ENCODE data around the gene THRA.
A peak's percentile ranks its signal among the peaks of the same experiment; 100 is the strongest.

The THRA gene

DNA sequence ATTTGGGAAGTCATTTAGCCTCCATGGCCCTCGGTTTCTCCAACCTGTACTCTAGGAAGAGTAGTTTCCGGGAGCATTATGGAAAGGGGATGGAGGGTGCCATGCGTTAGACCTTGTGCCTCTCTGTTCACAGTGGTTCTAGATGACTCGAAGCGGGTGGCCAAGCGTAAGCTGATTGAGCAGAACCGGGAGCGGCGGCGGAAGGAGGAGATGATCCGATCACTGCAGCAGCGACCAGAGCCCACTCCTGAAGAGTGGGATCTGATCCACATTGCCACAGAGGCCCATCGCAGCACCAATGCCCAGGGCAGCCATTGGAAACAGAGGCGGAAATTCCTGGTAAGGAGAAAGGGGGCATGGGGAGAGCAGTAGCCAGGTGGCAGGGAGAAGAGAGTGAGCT is 21.7 kb downstream of the THRA start:
- no peak for DNase-seq

DNA sequence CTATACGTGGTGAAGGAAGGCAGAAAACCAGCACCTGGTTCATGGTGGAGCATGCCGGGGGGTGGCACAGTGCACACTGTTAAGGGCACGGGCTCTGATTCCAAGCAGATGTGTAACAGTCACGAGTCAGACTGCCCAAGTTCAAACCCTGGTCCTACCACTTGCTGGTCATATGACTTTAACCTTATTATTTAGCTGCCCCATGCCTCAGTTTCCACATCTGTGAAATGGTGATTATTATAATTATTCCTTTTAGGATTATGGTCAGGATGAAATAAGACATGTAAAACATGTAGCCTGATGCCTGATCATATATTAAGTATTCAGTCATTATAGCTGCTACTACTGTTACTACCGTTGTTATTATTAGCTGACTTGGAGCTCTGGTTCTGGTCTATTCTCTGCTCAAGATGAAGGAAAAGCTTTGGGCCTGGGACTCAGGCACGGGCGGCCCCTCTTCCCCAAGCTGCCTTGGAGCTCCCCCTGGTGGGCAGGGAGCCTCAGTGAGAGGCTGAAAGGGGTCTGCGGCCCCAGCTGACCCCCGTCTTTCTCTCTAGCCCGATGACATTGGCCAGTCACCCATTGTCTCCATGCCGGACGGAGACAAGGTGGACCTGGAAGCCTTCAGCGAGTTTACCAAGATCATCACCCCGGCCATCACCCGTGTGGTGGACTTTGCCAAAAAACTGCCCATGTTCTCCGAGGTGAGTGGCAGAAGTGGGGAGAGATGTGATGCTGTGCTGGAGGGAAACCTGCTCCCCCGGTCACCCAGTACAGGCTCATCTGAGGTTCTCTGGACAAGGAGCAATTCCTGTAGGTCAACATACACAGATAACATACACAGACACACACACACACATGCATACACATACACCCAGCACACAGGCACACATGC is 23.6 kb downstream of the THRA start:
- peak; percentile 46 for DNase-seq

DNA sequence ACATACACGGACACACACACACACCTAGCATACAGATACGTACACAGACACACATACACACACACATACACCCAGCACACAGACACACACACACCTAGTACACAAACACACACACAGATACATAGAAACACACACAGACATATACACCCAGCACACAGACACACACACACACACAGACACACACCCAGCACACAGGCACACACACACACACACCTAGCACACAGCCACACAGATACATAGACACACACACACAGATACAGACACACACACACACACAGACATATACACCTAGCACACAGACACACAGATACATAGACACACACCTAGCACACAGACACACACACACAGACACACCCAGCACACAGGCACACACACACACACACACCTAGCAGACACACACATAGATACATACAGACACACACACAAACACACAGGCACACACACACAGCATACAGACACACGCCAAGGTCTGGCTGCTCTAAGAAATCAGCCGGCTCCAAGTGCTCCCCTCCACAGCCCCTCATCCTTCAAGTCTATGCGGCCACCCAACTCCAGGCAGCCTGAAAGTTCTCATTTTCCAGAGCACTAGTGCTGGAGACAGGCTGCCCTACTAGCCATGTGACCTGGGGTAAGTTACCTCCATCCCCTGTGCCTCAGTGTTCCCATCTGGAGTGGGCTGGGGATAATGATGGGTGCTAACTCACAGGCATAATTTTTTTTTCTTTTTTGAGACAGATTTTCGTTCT is 24.5 kb downstream of the THRA start:
- DNase-seq, result no peak

DNA sequence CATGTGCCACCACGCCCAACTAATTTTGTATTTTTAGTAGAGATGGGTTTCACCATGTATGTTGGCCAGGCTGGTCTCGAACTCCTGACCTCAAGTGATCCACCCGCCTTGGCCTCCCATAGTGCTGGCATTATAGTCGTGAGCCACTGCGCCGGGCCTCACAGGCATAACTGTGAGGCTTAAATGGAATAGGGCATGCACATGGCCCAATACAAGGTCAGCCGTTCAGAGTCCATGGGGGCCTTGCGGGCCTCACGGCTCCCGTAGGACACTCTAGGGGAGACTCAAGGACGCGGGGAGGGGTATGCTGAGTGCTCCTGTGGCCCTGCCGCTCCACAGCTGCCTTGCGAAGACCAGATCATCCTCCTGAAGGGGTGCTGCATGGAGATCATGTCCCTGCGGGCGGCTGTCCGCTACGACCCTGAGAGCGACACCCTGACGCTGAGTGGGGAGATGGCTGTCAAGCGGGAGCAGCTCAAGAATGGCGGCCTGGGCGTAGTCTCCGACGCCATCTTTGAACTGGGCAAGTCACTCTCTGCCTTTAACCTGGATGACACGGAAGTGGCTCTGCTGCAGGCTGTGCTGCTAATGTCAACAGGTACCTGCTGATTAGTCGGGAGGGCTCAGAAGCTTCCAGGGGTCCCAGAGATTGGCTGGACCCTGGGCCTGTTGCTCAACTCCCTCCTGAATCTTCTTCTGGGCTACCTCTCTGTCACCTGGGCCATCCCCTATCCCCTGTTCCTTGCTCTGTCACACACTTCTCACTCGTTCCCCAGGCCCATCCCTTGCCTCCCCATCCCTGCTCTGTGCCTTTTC is 25.3 kb downstream of the THRA start:
- no peak for DNase-seq

DNA sequence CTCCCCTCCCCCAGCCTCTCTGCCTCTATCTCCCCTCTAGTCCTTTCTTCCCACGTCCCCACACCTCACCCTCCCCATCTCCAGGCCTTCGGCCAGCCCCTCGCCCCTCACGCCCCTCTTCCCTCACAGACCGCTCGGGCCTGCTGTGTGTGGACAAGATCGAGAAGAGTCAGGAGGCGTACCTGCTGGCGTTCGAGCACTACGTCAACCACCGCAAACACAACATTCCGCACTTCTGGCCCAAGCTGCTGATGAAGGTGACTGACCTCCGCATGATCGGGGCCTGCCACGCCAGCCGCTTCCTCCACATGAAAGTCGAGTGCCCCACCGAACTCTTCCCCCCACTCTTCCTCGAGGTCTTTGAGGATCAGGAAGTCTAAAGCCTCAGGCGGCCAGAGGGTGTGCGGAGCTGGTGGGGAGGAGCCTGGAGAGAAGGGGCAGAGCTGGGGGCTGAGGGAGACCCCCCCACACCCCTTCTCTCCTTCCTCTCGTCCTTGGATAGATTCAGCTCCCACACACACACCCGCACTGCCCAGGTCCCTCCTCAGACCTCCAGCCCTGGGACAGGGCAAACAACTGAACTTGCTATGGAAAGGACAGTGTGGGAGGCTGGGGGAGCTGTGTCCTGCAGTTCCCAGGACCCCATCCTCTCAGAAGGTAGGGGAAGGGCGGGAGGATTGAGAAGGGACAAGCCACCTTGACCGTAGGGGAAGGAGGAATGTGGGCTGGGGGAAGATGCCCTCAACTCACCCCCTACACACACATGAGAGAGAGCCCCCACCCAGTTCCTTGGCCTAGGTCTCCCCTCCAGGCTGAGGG is 26.5 kb downstream of the THRA start:
- DNase-seq, result no peak

DNA sequence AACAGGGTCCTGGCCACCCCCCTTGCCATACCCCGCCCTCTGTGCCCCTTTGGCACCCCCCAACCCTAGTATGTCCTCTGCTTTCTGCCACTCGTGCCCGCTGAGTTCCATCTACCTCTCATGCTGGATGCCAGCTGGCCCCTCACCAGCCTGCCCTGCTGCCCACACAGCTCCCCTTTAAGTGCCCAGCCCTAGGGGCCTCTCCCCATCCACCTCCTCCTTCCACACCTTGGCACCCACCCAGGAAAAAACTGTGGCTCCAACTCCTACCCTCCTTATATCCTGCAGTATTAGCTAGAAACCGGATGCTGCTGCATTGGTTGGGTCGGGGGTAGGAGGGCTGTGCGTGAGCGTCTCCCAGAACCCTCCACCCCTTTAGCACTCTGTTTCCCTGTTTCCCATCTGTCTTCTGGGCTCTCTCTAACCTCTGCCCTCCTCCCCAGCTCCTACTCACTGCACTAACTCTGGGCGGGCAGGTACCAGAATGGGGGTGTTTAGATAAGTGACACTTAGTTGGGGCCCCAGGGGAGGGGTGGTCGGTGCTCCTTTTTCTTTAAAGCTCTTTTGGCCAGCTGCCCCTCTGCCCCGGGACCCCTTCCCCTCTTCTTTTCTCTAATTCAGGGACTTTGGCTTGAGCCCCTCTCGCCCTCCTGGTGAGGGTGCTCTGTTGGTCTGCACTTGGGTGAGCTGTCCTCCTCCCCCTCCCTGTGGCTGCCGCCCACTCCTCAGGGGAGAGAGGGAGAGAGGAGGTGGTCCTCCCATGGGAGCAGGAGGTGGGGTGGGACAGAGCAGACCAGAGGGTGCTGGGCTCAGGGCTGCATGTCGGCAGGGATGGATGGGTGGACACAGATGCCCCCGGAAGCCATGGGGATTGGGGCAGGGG is 27.7 kb downstream of the THRA start:
- DNase-seq, result no peak

DNA sequence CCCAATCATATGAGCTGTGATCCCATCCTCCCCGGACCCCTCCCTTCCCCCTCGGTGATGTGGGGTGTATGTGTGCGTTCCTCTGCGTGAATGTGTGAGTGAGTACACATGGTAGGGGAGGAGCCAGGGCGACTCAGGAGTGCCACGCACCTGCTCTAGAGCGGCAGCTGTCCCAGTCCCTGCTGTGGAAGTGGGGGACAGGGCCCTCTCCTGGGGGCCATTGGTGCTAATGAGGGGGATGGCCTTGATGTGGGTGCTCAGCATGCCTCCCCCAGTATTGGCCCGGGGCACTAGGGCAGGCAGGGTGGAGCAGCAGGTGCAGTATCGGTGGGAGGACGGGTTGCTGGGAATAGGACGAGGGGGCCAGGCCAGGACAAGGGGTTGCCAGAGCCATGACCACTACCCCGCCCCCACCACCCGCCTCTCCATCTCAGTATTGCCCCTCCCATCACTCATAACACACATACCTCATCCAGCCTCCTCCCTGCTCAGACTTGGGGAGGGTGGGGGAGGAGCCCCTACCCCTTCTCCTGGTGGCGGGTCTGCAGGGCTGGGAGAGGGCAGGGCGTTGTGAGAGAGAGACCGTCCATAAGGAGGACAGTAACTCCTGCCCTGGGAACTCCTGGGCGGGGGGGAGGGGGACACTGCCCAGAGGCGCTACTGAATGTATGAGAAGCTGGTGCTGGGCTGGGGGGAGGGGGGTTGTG is 29.1 kb downstream of the THRA start:
- DNase-seq, result peak; percentile 3

DNA sequence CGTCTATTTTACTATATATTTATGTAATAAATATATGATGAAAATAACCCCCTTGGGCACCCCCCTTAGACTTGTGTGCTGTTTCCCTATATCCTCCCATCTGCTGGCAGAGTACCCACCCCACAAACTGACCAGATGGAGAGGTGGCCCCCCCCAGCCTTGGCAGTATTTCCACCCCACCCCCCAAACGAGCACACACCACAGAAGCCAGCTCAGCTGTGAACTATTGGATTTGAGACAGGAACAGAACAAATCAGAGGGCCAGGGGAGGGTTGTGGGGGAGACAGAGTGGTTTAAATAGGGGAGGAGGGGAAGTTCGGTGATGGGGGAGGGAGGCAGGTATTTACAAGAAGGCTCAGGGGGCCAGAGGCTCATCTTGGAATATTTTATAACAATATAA is 29.8 kb downstream of the THRA start:
- DNase-seq, result no peak

DNA sequence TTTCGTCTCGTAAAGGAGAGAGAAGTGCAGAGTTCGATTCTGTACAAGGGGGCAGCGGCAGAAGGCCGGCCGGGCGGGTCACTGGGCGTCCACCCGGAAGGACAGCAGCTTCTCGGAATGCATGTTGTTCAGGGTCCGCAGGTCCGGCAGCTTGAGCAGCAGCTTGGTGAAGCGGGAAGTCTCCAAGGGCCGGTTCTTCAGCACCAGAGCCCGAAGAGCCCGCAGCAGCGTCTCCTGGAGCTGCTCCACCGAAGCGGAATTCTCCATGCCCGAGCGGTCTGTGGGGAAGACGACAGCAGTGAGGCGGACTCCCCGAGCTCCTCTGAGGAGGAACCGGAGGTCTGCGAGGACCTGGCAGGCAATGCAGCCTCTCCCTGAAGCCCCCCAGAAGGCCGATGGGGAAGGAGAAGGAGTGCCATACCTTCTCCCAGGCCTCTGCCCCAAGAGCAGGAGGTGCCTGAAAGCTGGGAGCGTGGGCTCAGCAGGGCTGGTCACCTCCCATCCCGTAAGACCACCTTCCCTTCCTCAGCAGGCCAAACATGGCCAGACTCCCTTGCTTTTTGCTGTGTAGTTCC is 30.3 kb downstream of the THRA start:
- DNase-seq, result no peak

DNA sequence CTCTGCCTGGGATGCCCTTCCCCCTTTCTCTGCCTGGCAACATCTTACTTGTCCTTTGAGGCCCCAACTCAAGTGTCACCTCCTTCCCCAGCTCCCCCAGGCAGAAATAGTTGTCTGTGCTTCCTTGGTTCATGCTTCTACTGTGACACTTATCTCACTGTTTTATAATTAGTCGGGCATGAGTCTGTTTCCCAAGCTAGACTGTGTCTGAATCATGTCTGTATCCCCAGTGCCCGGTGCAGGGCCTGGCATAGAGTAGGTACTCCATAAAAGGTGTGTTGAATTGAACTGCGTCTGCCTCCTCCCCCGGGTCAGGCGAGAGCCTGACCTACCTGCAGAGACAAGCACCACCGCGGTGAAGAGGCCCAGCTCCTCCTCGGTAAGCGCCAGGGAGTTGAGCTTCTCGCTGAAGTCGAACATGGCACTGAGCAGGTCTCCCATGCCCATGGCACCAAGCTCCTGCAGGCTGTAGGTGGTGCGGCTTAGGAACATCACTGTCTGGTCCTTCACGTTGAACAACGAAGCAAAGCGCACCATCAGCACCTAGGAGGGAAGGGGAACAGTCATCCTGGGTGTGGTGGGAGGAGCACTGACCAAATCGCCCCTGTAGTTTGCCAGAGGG is 30.9 kb downstream of the THRA start:
- no peak for DNase-seq

DNA sequence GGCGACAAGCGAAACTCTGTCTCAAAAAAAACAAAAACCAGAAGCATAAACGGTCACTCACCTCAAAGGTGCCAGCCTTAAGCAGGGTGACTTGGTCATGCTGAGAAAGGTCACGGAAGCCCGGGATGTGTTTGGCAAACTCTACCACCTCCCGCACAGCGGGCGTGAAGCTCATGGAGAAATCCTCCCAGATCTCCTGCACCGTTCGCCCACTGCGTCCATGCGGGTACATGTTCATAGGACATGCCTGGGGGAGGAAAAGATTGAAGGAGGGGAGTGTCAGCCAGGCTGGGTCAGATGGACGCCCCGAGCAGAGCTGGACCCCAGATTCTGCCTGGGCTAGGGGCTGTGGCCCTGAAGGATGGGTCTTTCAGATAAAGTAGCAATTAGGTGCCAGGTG is 32.1 kb downstream of the THRA start:
- DNase-seq, result no peak

DNA sequence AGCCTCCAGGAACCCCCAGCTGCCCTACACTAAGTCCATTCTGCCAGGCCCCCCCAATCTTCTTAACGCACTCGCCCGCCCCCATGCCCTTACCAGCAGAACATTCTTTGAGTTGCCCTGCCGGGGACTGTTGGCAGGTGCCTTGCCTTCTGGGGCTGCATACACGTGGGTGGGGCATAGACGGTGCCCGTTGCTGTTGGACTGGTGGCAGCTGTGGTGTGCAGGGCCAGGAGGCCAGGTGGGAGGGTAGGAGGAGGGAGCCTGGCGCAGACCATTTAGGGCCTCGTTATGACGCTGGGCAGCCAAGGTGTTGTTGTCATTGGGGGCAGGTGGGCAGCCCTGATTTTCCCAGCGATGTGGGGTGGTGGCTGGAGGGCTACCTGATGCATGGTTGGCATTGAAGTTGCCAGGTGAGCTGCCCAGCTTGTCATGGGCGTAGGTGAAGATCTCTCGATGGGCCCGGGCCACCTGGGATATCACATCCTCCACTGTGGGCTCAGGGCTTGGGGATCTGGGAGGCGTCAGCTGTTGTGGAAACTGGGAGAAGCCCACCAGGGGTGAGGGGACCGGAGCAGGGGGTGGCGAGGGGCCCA is 32.7 kb downstream of the THRA start:
- DNase-seq, result no peak

DNA sequence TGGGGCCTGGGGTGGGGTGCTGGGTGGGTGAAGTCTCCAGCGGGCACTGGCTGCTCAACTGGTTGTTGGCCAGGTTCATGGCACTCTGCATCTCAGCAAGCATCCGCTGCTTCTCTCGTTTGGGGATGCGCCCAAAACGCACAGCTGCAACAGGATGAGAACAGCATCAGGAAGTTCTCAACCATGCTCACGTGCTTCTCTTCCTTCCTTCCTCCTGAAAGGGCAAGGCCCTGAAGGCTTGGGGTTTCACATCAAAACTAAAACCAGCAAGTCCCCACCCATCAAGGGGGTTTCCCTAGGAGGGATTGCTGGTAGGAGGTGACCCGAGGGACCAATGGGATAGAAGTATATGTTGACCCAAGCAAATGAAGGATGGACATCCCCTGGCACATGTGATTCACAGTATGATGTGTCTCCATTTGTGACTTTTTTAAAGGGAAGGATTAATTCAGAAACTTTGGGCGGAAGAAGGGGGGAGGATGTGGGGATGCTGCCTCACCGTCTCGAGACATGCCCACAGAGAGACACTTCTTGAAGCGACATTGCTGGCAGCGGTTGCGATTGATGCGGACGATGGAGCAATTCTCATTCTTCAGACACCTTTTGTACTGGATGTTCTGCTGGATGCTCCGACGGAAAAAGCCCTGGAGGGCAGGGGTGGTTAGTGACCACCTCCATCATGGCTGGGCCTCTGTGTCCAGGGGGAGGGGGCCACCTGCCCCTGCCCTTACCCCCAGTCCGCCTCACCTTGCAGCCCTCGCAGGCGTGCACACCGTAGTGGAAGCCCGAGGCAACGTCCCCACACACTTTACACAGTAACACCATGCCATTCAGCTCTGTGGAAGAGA is 33.4 kb downstream of the THRA start:
- DNase-seq, result no peak

DNA sequence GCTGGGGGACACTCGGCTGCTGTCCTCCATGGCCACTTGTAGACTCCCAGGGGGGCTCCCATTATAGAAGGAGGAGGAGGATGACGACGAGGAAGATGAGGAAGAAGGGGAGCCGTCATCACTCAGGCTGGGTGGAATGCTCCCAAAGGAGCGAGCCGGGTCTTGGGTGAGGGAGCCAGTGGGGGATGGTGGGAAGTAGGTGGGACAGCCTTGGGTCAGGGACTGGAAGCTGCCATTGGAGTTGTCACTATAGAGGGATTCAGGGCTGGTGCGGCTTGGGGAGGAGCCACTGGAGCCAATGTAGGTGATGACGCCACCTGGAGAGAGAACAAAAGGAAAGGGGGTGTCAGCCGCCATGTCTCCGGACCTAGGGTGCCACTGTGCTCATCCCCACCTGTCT is 34.3 kb downstream of the THRA start:
- DNase-seq, result no peak

DNA sequence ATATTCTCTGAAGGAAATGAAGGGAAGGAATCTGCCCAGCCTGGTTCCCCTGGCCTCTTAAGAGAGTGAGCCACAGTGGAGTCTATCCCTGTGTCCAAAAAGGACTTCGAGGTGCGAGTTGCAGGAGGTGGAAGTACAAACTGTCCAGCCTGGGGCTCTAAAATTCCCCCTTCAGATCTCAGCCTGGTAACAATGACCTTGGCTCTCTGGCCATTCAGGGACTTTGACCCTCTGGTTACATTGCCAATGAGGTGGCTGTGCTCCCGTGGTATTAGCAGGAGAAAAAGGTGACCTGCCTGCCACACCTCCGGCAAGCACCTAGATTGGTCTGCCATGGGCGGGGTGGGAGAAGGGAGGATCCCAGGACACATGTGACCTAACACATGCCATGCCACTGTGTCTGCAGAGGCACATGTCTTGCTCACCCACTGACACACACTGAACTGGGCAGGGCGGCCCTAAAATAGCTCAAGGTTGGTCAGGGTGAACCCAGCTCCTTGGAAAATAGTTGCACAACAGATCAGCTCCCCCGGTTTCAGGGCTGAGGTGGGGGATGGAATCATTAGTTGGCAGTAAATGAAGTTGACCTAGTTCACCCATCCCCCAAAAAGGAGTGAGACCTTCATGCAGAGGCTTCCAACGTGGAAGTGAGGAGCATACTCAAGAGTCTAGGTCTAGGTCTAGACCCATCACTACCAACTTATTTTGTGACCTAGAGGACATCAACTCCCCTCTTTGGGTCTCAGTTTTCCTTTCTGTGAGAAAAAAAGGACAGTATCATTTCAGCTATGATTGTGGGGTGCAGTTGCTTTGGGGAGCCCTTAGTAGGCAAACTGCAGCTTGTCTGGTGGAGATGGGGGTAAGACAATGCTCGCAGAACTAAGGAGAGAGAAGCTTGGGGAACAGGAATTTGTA is 35.4 kb downstream of the THRA start:
- no peak for DNase-seq

DNA sequence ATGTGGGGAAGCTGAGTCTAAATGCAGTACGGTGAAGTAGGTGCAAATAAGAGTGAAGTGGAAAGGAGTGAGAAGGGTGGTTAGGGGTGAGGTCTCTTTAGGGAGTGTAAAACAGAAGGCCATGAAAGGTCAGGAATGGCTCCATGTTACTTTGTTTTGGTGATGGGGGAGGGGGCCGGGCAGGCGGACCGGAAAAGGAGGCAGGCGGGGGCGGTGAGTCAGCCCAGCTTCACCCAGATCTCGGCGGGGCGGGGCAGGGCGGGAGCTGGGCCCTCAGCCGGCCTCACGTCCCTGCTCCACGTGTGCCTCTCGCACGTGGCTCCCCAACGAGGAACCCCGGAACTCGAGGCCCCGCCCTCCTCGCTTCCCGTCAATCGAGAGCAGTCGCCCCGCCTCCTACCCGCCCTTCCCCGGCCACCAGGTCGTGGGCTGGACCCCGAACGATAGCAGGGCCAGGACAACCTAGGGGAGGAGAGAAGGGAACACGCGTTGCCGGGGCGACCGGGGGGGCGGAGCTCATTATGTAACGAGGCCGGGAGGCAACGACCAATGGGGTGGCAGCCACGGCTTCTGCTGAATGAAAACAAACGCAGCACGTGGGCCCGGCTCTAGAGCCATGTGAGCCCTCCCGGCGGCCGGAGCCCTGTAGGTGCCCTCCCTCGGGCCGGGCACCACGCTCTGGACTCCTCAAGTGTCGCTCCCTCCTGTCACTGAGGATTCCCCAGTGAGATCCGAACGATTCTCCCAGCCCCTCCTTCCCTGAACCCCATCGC is 36.3 kb downstream of the THRA start:
- peak; percentile 84 for DNase-seq

Measured in NCI-H345 (cell line).